Activated CD4-positive, alpha-beta T cell treated with anti-CD3 and anti-CD28 coated beads, Interleukin-2, amount 50 U/mL, for 16 hours (primary cell): ENCODE data around the gene TTC34.
"Not testable (repeated sequence)": the region's sequence is repeated elsewhere in the genome, so short reads cannot be mapped to it uniquely, and the experiment has no call there.

Experiments used
- DNase-seq: peaks from one replicate; pipeline ENCODE4 v3.0.0-alpha.2; 2020

The TTC34 gene

GRCh38 chr1:2638466-2639115 lies 162.9 kb downstream of the TTC34 start:
- no peak for DNase-seq

DNA sequence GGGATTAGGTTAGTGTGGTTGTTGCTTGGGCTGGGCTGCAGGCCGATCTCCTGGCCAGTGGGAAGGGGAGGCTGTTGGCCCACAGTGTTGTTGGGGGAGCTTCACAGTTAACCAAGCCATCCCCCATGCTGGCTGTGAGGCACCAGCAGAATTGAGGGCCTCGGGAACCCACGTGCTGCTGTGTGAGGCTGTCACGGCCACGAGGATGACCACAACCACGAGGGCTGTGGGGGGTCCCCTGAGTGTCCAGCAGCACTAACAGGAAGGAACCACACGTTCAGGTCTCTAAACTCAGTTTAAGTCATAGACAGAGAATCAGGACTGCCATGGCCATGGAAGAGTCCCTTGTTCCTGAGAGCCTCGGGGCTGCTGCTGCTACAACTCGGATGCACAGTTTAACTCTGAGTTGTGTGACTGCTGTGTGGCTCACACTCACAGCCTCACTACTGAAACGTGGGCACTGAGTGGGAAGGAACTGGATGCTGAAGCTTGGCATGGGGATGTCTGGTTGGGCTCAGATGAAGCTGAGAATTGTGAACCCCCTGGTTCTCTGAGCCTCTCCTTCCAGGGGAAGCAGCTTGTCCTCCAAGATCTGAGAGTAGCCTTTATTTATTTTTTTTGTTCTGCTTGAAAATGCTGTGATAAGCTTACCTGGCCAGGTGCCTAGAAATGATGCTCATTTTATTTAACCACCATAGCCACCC lies 163.9 kb downstream of the TTC34 start:
- no peak for DNase-seq

GRCh38 chr1:2636733-2637132 lies 164.8 kb downstream of the TTC34 start:
- DNase-seq: no peak

- no peak for DNase-seq
Observed at GRCh38 chr1:2635361-2636010, 166.0 kb downstream of the TTC34 start.

GRCh38 chr1:2633936-2634491 lies 167.5 kb downstream of the TTC34 start:
- DNase-seq: no peak

- no peak for DNase-seq
Observed at GRCh38 chr1:2633366-2633935, 168.0 kb downstream of the TTC34 start.

GRCh38 chr1:2632561-2633361 lies 168.7 kb downstream of the TTC34 start, which contains the start of gene MMEL1:
Gene MMEL1 (minus strand): TSS chr1:2633016. CDS start chr1:2629484, 3,532 bp downstream.
- no peak for DNase-seq

DNA sequence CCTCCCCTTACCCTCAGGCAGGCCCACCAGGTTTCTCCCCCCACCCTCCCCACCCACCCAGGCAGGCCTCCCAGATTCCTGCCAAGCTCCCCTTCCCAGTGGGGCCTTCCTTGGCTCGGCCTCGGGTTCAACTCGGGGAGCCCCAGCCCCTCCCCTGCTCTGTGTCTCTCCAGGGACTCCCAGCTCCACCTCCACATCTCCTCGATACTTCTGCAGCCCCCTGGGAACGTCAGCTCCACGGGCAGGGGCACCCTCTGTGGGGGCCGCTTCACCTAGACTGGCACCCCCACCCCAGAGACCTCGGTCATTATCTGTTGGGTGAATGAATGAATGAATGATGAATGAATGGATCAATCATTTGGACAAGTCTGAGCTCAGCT lies 169.5 kb downstream of the TTC34 start:
- DNase-seq: no peak

- DNase-seq: no peak
Observed at GRCh38 chr1:2631136-2632050, 170.1 kb downstream of the TTC34 start.

DNA sequence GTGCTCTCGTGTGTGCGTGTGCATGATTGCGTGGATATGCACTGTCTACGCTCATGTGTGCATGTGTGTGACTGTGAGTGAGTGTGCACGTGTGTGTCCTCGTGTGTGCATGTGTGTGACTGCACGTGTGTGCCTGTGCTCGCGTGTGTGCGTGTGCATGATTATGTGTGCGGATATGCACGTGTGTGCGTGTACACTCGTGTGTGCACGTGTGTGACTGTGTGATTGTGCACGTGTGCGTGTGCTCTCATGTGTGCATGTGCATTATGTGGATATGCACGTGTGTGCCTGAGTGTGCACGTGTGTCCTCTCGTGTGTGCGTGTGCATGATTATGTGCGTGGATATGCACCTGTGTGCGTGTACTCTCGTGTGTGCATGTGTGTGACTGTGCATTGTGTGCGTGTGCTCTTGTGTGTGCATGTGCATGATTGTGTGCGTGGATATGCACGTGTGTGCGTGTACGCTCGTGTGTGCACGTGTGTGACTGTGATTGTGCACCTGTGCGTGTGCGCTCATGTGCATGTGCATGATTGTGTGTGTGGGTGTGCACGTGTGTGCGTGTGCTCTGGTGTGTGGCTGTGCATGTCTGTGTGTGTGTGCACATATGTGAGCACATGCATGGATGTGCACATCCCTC lies 170.9 kb downstream of the TTC34 start:
- no peak for DNase-seq

DNA sequence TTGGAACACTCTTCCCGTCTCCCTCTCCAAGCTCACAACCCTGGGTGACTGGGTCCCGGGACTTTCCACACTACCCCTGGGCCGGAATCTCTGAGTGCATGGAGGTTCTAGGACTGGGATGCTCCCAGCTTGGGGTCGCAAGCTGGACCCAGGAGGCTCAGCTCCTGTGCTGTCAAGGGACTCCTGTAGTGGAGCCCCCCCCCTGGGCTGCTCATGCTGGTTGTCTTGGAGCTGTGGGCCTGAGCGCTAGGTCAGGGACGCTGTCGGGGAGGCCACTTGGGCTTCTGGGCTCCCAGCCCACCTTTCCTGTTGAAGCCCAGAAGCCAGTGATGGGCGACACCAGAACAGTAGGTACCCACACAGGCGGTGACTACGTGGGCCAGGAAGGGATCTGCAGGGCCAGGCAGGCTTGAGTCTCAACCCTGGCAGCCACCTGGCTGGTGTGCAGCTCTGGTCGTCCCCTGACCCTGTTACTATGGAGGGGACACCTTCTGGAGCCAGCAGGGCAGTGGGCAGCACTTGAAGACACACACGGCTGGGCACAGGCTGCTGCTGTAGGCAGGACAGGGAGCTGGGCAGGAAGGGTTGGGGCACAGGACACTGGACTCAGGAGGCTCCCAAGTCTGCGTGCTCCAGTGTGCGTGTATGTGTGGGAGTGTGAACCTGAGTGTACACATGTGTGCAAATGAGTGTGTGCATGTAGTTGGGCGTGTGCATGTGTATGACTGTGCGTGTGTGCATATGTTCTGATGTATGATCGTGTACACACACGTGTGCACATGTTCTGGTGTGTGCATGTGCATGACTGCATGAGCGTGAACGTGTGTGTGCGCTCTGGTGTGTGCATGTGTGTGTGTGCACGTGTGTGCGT lies 171.6 kb downstream of the TTC34 start:
- no peak for DNase-seq

DNA sequence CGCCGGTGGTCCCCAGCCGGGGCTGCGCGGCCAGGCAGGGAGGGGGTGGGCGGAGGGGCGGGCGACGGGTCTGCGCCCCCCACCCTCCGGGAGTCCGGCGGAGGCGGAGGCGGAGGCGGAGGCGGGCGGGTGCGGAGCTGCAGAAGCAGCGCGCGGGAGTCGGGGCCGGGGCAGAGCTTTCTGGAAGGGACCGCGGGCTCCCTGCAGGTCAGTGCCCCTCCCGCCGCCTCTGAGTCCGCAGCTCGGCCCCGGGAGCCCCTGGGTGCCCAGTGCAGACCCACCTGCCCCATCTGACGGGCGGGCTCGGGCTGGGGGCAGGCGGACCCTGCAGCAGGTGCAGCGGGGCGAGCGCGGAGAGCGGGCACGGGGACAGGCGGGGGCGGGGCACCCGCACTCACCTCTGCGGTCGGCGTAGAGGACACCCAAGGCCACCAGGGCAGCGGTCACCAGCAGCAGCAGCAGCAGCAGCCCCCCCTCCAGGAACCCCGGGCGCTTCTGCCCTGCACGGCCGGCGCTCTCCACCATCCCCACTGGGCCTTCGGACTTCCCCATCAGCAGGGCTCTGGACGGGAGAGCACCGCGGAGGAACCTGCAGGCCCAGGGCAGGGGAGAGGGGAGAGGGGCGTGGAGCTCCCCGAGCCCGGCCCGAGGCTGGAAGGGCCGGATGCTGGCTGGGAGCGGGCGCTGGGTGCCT lies 172.4 kb downstream of the TTC34 start:
- DNase-seq: no peak

- no peak for DNase-seq
Observed at GRCh38 chr1:2628191-2628932, 173.1 kb downstream of the TTC34 start.

- no peak for DNase-seq
Observed at GRCh38 chr1:2627746-2628145, 173.7 kb downstream of the TTC34 start.

GRCh38 chr1:2625748-2626147 lies 175.7 kb downstream of the TTC34 start:
- not testable (repeated sequence) for DNase-seq

DNA sequence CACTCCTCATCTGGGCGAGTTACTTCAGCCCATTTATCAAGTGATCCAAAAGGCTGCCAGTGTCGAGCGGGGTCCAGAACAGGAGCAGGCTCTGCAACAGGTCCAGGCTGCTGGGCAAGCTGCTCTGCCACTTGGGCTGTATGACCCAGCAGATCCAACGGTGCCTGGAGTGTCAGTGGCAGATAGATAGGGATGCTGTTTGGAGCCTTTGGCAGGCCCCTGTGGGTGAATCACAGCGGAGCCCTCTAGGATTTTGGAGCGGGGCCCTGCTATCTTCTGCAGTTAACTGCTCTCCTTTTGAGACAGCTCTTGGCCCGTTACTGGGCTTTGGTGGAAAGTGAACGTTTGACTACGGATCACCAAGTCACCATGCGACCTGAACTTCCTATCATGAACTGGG lies 176.2 kb downstream of the TTC34 start:
- DNase-seq: no peak

- no peak for DNase-seq
Observed at GRCh38 chr1:2624735-2625300, 176.7 kb downstream of the TTC34 start.
